Breast epithelium (tissue), 4 donors: Measurements from ENCODE around the gene ANKS1A. TPM values are rescaled to one million over a fixed set of nuclear protein-coding genes. Genes with fewer than 3 reads are reported as not detected.
"Not testable (repeated sequence)": the region's sequence is repeated elsewhere in the genome, so short reads cannot be mapped to it uniquely, and the experiment has no call there.

Experiments used
- DNase-seq, 2 donors: peaks; one replicate each; pipeline ENCODE4 v3.0.0-alpha.2; 2019; ENCODE audit warnings: low spot score in 2 of 2
- H3K27ac ChIP-seq, 2 donors: fragments of 200-600 bp; sonication (generic) in 1 of 2; one replicate each; pipeline ENCODE4 v1.5.1; 2016 to 2019; ENCODE audit warnings: mild to moderate bottlenecking in 1 of 2
- H3K27me3 ChIP-seq, 2 donors: fragments of 200-600 bp; sonication (generic) in 1 of 2; one replicate each; pipeline versions ENCODE4 v1.5.1 to v1.6.0; 2017 to 2019; ENCODE audit warnings: control low read depth in 1 of 2, mild to moderate bottlenecking in 1 of 2
- H3K36me3 ChIP-seq: fragments of 200-600 bp; one replicate; pipeline ENCODE4 v1.5.1; 2019
- H3K4me1 ChIP-seq, 2 donors: fragments of 200-600 bp; sonication (generic); one replicate each; pipeline ENCODE4 v1.5.1; 2016 to 2019; ENCODE audit warnings: control low read depth in 1 of 2
- H3K4me3 ChIP-seq, 3 donors: fragments of 200-600 bp; sonication (generic); 1 replicate in 2 of 3; 2 replicates in 1 of 3; pipeline ENCODE4 v1.5.1; 2016 to 2019; ENCODE audit warnings: mild to moderate bottlenecking in 3 of 3, moderate library complexity in 2 of 3
- H3K9me3 ChIP-seq, 2 donors: fragments of 200-600 bp; sonication (generic) in 1 of 2; one replicate each; pipeline ENCODE4 v1.5.1; 2016 to 2019; ENCODE audit warnings: control low read depth in 1 of 2
- CTCF ChIP-seq, 3 donors: fragments of 450-650 bp; IDR thresholded peaks; one replicate each; pipeline ENCODE4 v1.5.1; 2016 to 2017; ENCODE audit warnings: antibody characterized with exemption in 3 of 3, mild to moderate bottlenecking in 3 of 3, moderate library complexity in 3 of 3
- POLR2A ChIP-seq: fragments of 450-650 bp; IDR thresholded peaks from one replicate; pipeline ENCODE4 v1.6.1; 2016; ENCODE audit warnings: antibody characterized with exemption, mild to moderate bottlenecking, moderate library complexity
- POLR2AphosphoS5 ChIP-seq, 3 donors: sonication (generic); formaldehyde crosslinking; IDR thresholded peaks; one replicate each; pipeline ENCODE4 v1.6.1; 2017; ENCODE audit warnings: antibody characterized with exemption in 3 of 3
- intact Hi-C: fragments of 100-400 bp; cut with DNase I; formaldehyde crosslinking; loops from one replicate; pipeline ENCODE4 v1.15.1; 2023; ENCODE audit warnings: low total_unique reads
- total RNA-seq, 3 donors: library from RNA; depleted of rRNA; stranded (reverse); fragments of >200 nt; gene quantifications; one replicate each; pipeline ENCODE4 v1.1.0, GENCODE V29; 2016

The ANKS1A gene
- total RNA-seq, 3 donors from 2014 or later, result 18.2 to 26.5 (median 23.4) TPM

DNA sequence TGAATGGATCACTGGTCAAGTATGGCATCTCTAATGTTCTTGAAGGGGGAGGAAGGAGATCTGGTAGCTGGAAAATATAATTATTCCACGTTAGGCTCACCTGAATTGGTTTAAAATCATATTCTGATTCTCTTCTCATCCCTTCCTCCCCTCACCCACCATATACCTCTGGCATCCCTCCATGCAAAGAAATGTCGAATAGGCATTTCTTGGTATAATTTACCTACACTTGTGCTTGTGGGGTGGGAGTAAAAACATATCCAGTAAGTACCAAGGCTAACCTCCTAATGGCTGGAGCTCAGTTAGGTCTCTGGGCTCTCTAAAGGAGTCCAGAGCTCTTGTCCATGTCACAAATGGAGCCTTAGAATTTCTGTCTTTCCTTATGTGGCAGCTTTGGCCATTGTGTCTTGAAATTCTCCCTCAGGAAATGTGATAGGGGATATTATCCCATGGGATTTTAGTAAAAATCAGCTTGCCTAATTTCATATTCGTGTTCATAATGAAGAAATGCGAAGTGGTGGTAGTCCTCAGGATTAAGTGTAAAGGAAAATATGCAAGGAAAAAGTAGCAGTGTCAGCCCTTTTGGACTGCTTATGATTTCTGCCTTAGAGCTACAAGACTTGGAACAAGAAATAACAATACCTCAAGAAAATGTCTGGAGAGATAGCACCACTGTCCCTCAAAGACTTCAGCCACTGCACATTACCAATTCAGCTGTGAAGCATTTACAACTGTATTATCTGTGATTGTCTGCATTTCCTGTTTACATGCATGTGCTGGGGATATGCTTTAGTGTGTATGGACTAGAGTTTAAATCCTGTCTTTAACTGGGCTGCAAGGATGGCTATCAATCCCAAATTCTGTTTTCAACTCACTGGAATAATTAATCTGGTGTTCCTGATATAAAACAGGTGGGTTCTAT is 13.5 kb upstream of the ANKS1A start:
- Histone ChIP-seq H3K27me3 (no peaks in the 10 kb centered on the region), H3K27ac (no peak overlapping the region), H3K9me3 (no peaks in the 10 kb centered on the region), H3K36me3 (no peaks in the 10 kb centered on the region), H3K4me3 (no peak overlapping the region), H3K4me1 (no peaks in the 10 kb centered on the region)
- no peak for DNase-seq
- intact Hi-C loops, result no loop called here
- TF ChIP-seq POLR2AphosphoS5 (IDR thresholded peaks at IDR 0.05) (no peak), CTCF (IDR thresholded peaks at IDR 0.05) (no peak), POLR2A (no peak)

DNA sequence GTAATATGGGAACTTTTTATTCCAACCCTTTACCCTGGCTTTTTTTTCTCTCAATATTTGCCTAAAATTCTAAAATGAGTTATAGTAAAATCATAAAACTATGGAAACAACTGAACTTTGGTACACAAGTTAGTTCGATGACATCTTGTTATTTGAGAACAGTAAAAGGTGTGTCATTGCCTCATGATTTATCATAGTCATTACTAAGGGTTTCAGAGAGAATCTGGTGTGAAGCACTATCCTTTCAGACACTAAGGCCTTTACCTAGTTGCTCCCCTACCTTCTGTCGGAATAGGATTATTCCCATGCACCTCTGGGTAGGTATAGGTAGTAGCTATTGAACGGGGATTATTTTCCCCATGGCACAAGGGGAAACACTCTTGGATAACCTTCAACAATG is 12.6 kb upstream of the ANKS1A start:
- intact Hi-C loops, result no loop called here
- Histone ChIP-seq H3K36me3 (no peaks in the 10 kb centered on the region), H3K27me3 (no peaks in the 10 kb centered on the region), H3K27ac (no peak overlapping the region), H3K9me3 (no peaks in the 10 kb centered on the region), H3K4me1 (no peaks in the 10 kb centered on the region), H3K4me3 (no peak overlapping the region)
- DNase-seq, result no peak
- TF ChIP-seq POLR2AphosphoS5 (IDR thresholded peaks at IDR 0.05) (no peak), POLR2A (no peak), CTCF (IDR thresholded peaks at IDR 0.05) (no peak)

- H3K36me3 ChIP-seq, result no peaks in the 10 kb centered on the region
- intact Hi-C loops, result no loop called here
These were observed 11.8 kb upstream of the ANKS1A start for GRCh38 chr6:34877259-34877658.

DNA sequence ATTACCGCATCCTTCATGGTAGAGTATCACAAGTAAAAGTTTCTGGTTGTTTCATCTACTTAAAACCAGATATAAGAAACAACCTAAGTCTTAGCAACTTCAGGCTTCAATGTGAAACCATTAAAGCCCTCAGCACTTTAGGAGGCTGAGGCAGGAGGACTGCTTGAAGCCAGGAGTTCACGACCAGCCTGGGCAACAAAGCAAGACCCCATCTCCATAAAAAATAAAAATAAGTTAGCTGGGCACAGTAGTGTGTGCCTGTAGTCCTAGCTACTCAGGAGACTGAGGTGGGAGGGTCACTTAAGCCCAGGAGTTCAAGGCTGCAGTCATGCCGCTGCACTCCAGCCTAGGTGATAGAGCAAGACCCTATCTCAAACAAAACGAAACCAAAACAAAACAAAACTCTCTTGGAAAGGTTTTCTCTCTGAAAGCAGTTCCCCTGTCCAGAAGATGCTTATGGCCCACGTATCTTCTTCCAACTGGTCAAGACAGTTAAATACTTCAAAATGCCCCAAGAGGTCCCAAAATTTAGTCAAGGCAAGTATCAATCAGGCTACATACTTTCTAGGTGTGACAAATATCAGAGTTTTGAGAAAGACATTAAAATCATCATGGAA is 11.1 kb upstream of the ANKS1A start:
- no peaks in the 10 kb centered on the region for H3K9me3 ChIP-seq
- H3K36me3 ChIP-seq, result no peaks in the 10 kb centered on the region
- no peak for DNase-seq
- H3K27me3 ChIP-seq, result no peaks in the 10 kb centered on the region
- TF ChIP-seq POLR2A, result no peak
- no peak for TF ChIP-seq POLR2AphosphoS5 (IDR thresholded peaks at IDR 0.05)
- no peak for TF ChIP-seq CTCF (IDR thresholded peaks at IDR 0.05)
- no peak overlapping the region for H3K27ac ChIP-seq
- intact Hi-C loops, result no loop called here
- H3K4me1 ChIP-seq, result no peaks in the 10 kb centered on the region
- no peak overlapping the region for H3K4me3 ChIP-seq

More at GRCh38 chr6:34877259-34877658, 11.8 kb upstream of the ANKS1A start:
- no peak for DNase-seq
- H3K27me3 ChIP-seq, result no peaks in the 10 kb centered on the region
- no peak overlapping the region for H3K27ac ChIP-seq
- H3K4me3 ChIP-seq, result no peak overlapping the region
- H3K9me3 ChIP-seq, result no peaks in the 10 kb centered on the region
- no peaks in the 10 kb centered on the region for H3K4me1 ChIP-seq
- TF ChIP-seq POLR2A (no peak), CTCF (IDR thresholded peaks at IDR 0.05) (no peak), POLR2AphosphoS5 (IDR thresholded peaks at IDR 0.05) (no peak)

DNA sequence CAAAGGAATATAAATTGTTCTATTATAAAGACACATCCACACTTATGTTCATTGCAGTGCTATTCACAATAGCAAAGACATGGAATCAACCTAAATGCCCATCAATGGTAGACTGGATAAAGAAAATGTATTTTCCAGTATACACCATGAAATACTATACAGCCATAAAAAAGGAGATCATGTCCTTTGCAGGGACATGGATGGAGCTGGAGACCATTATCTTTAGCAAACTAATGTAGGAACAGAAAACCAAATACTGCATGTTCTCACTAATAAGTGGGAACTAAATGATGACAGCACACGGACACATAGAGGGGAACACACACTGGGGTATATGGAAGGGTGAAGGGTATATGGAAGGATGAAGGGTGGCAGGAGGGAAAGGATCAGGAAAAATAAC is 5.0 kb upstream of the ANKS1A start:
- H3K27me3 ChIP-seq, H3K4me3 ChIP-seq, H3K9me3 ChIP-seq, H3K36me3 ChIP-seq, H3K27ac ChIP-seq, DNase-seq, intact Hi-C loops, H3K4me1 ChIP-seq: not testable (repeated sequence)
